ENCODE results near the gene PGBD5.

DNA sequence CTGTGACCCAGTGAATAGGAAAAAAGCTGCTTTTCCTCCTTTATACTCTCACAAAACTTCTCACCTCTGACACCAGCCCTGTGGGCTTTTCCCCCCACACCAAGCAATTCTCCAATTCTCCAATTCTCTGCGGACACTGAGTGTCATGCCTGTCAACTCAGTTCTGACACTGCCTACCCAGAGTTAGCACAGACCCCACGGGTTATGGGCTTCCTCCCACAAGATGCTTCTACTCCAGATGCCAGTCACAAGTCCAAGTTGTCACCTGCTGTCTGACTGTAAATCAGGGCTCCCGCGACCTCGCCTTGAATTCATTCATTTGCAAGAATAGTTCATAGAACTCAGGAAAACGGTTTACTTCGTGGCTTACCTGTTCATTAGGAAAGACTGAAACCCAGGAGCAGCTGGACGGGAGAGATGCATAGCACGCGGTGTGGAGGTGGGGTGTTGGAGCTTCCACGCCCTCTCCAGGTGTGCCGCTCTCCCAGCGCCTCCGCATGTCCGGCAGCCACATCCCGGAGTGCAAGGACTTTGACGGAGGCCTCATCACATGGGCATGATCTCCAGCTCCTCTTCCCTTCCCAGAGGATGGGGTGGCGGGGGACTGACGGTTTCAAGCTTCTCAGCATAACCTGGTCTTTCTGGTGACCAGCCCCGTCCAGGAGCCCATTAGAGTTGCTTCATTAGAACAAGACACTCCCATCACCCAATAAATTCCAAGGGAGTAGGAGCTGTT lies 154.7 kb downstream of the PGBD5 start:
- TF ChIP-seq, protein P1, sequence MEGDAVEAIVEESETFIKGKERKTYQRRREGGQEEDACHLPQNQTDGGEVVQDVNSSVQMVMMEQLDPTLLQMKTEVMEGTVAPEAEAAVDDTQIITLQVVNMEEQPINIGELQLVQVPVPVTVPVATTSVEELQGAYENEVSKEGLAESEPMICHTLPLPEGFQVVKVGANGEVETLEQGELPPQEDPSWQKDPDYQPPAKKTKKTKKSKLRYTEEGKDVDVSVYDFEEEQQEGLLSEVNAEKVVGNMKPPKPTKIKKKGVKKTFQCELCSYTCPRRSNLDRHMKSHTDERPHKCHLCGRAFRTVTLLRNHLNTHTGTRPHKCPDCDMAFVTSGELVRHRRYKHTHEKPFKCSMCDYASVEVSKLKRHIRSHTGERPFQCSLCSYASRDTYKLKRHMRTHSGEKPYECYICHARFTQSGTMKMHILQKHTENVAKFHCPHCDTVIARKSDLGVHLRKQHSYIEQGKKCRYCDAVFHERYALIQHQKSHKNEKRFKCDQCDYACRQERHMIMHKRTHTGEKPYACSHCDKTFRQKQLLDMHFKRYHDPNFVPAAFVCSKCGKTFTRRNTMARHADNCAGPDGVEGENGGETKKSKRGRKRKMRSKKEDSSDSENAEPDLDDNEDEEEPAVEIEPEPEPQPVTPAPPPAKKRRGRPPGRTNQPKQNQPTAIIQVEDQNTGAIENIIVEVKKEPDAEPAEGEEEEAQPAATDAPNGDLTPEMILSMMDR (IDR thresholded peaks at IDR 0.05), result no peak
- TF ChIP-seq ZFX (IDR thresholded peaks at IDR 0.05; ENCODE audit: borderline replicate concordance), result no peak

Data from 22Rv1 (cell line).